Measurements from ENCODE around the gene ASPN.
A peak's percentile ranks its signal among the peaks of the same experiment; 100 is the strongest.

The ASPN gene

DNA sequence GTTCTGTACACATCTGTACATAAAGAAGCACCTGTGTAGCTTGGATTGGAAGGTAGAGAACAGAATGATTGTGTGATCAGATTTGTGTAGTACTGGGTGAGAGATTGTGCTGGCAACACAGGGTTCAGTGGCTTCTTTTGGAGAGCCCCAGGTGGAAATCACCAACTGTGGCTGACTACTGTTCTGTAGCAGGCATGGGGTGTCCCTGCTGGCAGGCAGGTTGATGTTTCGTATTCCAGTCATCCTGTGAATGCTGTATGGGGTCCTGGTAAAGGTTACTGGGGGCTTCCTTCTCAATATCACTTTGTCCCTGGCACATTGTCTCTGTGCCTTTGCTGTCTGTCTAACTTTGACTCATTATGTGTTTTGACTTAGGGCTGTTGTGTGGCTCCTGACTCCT, 5.3 kb downstream of the ASPN start:
- Histone ChIP-seq H2AK5ac (ENCODE audit: low read length, severe bottlenecking) (no peak overlapping the region), H2BK15ac (ENCODE audit: low read depth, poor library complexity, severe bottlenecking) (no peak overlapping the region), H2BK12ac (ENCODE audit: low read length in 2 of 2) (peak overlapping the region in 1 of 2 experiments; percentile 6), H2BK5ac (ENCODE audit: low read depth, low read length, poor library complexity, severe bottlenecking) (no peak overlapping the region), H3K4me1 (ENCODE audit: control insufficient read depth, insufficient read depth, low read depth, low read length) (peaks cover 2% of the 10 kb centered on the region), H4K91ac (ENCODE audit: low read length) (no peak overlapping the region), H3K27ac (ENCODE audit: low read length, poor library complexity, severe bottlenecking) (no peak overlapping the region), H3K36me3 (ENCODE audit: control insufficient read depth in 1 of 2, insufficient read depth in 2 of 2, low read depth in 1 of 2, low read length in 2 of 2) (no peaks in the 10 kb centered on the region), H3K27me3 (ENCODE audit: control insufficient read depth in 1 of 2, insufficient read depth in 1 of 2, low read length in 2 of 2) (no peaks in the 10 kb centered on the region), H2AFZ (ENCODE audit: low read depth, low read length) (no peak overlapping the region), H3K79me1 (replicated peaks; ENCODE audit: low read length, poor library complexity, severe bottlenecking) (no peaks in the 10 kb centered on the region), H3K4ac (ENCODE audit: low read depth in 1 of 2, low read length in 2 of 2) (no peak overlapping the region), H3K9me3 (ENCODE audit: control insufficient read depth, low read length) (no peaks in the 10 kb centered on the region), H3K4me3 (ENCODE audit: insufficient read depth in 1 of 2, low read depth in 1 of 2, low read length in 2 of 2) (no peak overlapping the region), H3K9ac (ENCODE audit: low read length) (no peak overlapping the region), H3K23ac (ENCODE audit: low read length in 2 of 2) (no peak overlapping the region), H2BK120ac (ENCODE audit: low read depth, low read length) (no peak overlapping the region), H4K8ac (ENCODE audit: low read length) (no peak overlapping the region), H3K4me2 (ENCODE audit: low read length, poor library complexity, severe bottlenecking) (no peak overlapping the region), H3K14ac (ENCODE audit: low read length in 2 of 2) (no peak overlapping the region), H3K18ac (ENCODE audit: low read depth in 1 of 2, low read length in 2 of 2) (no peak overlapping the region)
- DNase-seq: no peak
- WGBS: 100% methylated on average over 1 of the region's 1 CpG

DNA sequence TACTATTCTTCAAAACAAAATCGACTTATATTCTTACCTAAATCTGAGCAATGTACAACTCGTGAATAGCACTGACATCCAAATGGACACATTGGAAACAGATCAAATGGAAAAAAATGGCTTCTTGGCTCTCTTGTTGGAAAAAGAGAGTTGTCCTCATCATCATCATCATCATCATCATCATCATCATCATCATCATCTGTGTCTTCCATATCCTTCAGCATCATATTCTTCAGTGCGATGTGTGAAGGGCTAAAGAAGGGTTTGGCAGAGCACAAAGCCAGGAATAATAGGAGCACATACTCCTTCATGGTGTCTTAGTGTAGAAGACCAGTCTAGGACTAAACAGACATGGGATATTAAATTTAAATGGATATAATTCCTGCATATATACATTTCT, 7.7 kb downstream of the ASPN start:
- no peak overlapping the region for H3K9ac ChIP-seq (ENCODE audit: low read length)
- H4K8ac ChIP-seq (ENCODE audit: low read length): no peak overlapping the region
- H3K23ac ChIP-seq (ENCODE audit: low read length in 2 of 2): no peak overlapping the region
- no peak overlapping the region for H3K4ac ChIP-seq (ENCODE audit: low read depth in 1 of 2, low read length in 2 of 2)
- no peak overlapping the region for H2BK15ac ChIP-seq (ENCODE audit: low read depth, poor library complexity, severe bottlenecking)
- no peaks in the 10 kb centered on the region for H3K9me3 ChIP-seq (ENCODE audit: control insufficient read depth, low read length)
- H3K18ac ChIP-seq (ENCODE audit: low read depth in 1 of 2, low read length in 2 of 2): no peak overlapping the region
- no peak overlapping the region for H2AK5ac ChIP-seq (ENCODE audit: low read length, severe bottlenecking)
- no peak overlapping the region for H2BK12ac ChIP-seq (ENCODE audit: low read length in 2 of 2)
- no peaks in the 10 kb centered on the region for H3K79me1 ChIP-seq (replicated peaks; ENCODE audit: low read length, poor library complexity, severe bottlenecking)
- no peak for DNase-seq
- H3K4me2 ChIP-seq (ENCODE audit: low read length, poor library complexity, severe bottlenecking): no peak overlapping the region
- no peaks in the 10 kb centered on the region for H3K4me1 ChIP-seq (ENCODE audit: control insufficient read depth, insufficient read depth, low read depth, low read length)
- no peak overlapping the region for H3K4me3 ChIP-seq (ENCODE audit: insufficient read depth in 1 of 2, low read depth in 1 of 2, low read length in 2 of 2)
- no peak overlapping the region for H2AFZ ChIP-seq (ENCODE audit: low read depth, low read length)
- H2BK5ac ChIP-seq (ENCODE audit: low read depth, low read length, poor library complexity, severe bottlenecking): no peak overlapping the region
- no peak overlapping the region for H2BK120ac ChIP-seq (ENCODE audit: low read depth, low read length)
- H3K14ac ChIP-seq (ENCODE audit: low read length in 2 of 2): no peak overlapping the region
- no peaks in the 10 kb centered on the region for H3K27me3 ChIP-seq (ENCODE audit: control insufficient read depth in 1 of 2, insufficient read depth in 1 of 2, low read length in 2 of 2)
- WGBS: 97% methylated on average over 3 of the region's 3 CpGs
- no peak overlapping the region for H4K91ac ChIP-seq (ENCODE audit: low read length)
- no peaks in the 10 kb centered on the region for H3K36me3 ChIP-seq (ENCODE audit: control insufficient read depth in 1 of 2, insufficient read depth in 2 of 2, low read depth in 1 of 2, low read length in 2 of 2)
- no peak overlapping the region for H3K27ac ChIP-seq (ENCODE audit: low read length, poor library complexity, severe bottlenecking)

DNA sequence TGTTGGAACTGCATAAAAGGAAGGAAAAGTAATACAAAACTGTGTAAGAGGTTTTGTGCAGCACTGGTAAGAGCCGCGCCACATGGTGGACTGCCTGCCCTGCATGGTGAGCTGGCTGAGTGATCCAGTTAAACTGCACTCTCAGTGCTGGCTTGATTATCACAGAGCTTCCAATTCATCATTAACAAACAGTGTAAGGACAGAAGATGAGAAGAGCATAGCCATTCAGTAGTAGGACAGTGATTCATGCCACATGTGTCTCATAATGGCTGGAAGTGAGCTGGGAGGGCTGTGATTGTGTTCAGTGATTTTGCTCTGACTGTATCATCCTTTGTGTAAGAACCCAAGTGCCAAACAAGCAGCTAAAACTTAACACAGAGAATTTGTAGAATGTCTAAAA, 14.1 kb downstream of the ASPN start:
- peak; percentile 39 for DNase-seq
- Histone ChIP-seq H3K14ac (ENCODE audit: low read length in 2 of 2) (no peak overlapping the region), H2AK5ac (ENCODE audit: low read length, severe bottlenecking) (no peak overlapping the region), H3K4me1 (ENCODE audit: control insufficient read depth, insufficient read depth, low read depth, low read length) (peaks cover 1% of the 10 kb centered on the region), H3K27me3 (ENCODE audit: control insufficient read depth in 1 of 2, insufficient read depth in 1 of 2, low read length in 2 of 2) (no peaks in the 10 kb centered on the region), H3K9ac (ENCODE audit: low read length) (peak overlapping the region; percentile 28), H3K4me3 (ENCODE audit: insufficient read depth in 1 of 2, low read depth in 1 of 2, low read length in 2 of 2) (no peak overlapping the region), H3K79me1 (replicated peaks; ENCODE audit: low read length, poor library complexity, severe bottlenecking) (no peaks in the 10 kb centered on the region), H3K23ac (ENCODE audit: low read length in 2 of 2) (no peak overlapping the region), H2BK5ac (ENCODE audit: low read depth, low read length, poor library complexity, severe bottlenecking) (no peak overlapping the region), H3K36me3 (ENCODE audit: control insufficient read depth in 1 of 2, insufficient read depth in 2 of 2, low read depth in 1 of 2, low read length in 2 of 2) (no peaks in the 10 kb centered on the region), H2BK15ac (ENCODE audit: low read depth, poor library complexity, severe bottlenecking) (no peak overlapping the region), H3K27ac (ENCODE audit: low read length, poor library complexity, severe bottlenecking) (no peak overlapping the region), H3K4me2 (ENCODE audit: low read length, poor library complexity, severe bottlenecking) (no peak overlapping the region), H3K4ac (ENCODE audit: low read depth in 1 of 2, low read length in 2 of 2) (no peak overlapping the region), H3K18ac (ENCODE audit: low read depth in 1 of 2, low read length in 2 of 2) (no peak overlapping the region), H4K91ac (ENCODE audit: low read length) (no peak overlapping the region), H3K9me3 (ENCODE audit: control insufficient read depth, low read length) (no peaks in the 10 kb centered on the region), H2BK120ac (ENCODE audit: low read depth, low read length) (no peak overlapping the region), H4K8ac (ENCODE audit: low read length) (no peak overlapping the region), H2BK12ac (ENCODE audit: low read length in 2 of 2) (no peak overlapping the region), H2AFZ (ENCODE audit: low read depth, low read length) (no peak overlapping the region)
- 100% methylated on average over 2 of the region's 2 CpGs for WGBS

DNA sequence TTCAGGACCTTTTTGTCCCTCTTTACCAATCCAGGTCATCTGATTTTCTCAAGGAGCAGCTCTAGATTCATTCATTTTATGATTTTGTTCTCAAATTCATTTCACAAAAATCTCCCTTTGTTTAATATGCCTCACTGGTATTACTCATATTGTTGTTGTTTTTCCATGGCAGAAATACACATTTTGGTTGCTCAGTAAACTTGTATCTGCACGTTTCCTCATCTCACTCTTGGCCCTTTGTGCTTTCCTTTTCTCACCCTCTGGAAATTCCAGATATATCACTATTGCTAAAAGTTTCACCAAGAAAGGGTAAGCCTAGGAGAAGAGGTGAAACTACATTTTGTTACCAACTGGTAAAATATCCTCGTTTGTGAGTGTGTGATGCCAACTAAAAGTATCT, 14.8 kb downstream of the ASPN start:
- Histone ChIP-seq H3K36me3 (ENCODE audit: control insufficient read depth in 1 of 2, insufficient read depth in 2 of 2, low read depth in 1 of 2, low read length in 2 of 2) (no peaks in the 10 kb centered on the region), H2AFZ (ENCODE audit: low read depth, low read length) (no peak overlapping the region), H3K9ac (ENCODE audit: low read length) (no peak overlapping the region), H2BK12ac (ENCODE audit: low read length in 2 of 2) (no peak overlapping the region), H4K8ac (ENCODE audit: low read length) (no peak overlapping the region), H3K27me3 (ENCODE audit: control insufficient read depth in 1 of 2, insufficient read depth in 1 of 2, low read length in 2 of 2) (no peaks in the 10 kb centered on the region), H2BK120ac (ENCODE audit: low read depth, low read length) (no peak overlapping the region), H3K18ac (ENCODE audit: low read depth in 1 of 2, low read length in 2 of 2) (no peak overlapping the region), H3K4ac (ENCODE audit: low read depth in 1 of 2, low read length in 2 of 2) (no peak overlapping the region), H3K9me3 (ENCODE audit: control insufficient read depth, low read length) (no peaks in the 10 kb centered on the region), H3K4me3 (ENCODE audit: insufficient read depth in 1 of 2, low read depth in 1 of 2, low read length in 2 of 2) (no peak overlapping the region), H4K91ac (ENCODE audit: low read length) (no peak overlapping the region), H3K4me1 (ENCODE audit: control insufficient read depth, insufficient read depth, low read depth, low read length) (peaks cover 1% of the 10 kb centered on the region), H3K14ac (ENCODE audit: low read length in 2 of 2) (no peak overlapping the region), H3K27ac (ENCODE audit: low read length, poor library complexity, severe bottlenecking) (no peak overlapping the region), H2BK15ac (ENCODE audit: low read depth, poor library complexity, severe bottlenecking) (no peak overlapping the region), H2AK5ac (ENCODE audit: low read length, severe bottlenecking) (no peak overlapping the region), H3K79me1 (replicated peaks; ENCODE audit: low read length, poor library complexity, severe bottlenecking) (no peaks in the 10 kb centered on the region), H3K4me2 (ENCODE audit: low read length, poor library complexity, severe bottlenecking) (no peak overlapping the region), H2BK5ac (ENCODE audit: low read depth, low read length, poor library complexity, severe bottlenecking) (no peak overlapping the region), H3K23ac (ENCODE audit: low read length in 2 of 2) (no peak overlapping the region)
- no peak for DNase-seq
- 91% methylated on average over 2 of the region's 2 CpGs for WGBS

All from mesenchymal stem cell (in vitro differentiated cells and primary cell).